ENCODE results near the gene SEMA3B.

SEMA3B gene

GRCh38 chr3:50292159-50293078 is 23.5 kb downstream of the SEMA3B start, which contains the start of gene IFRD2 (continued):
- TF ChIP-seq ZNF621 (tag by site-specific recombination; IDR thresholded peaks at IDR 0.05) (no peak), KLF9 (tag by site-specific recombination; IDR thresholded peaks at IDR 0.05; ENCODE audit: low read depth) (peak; percentile 78), HOXD13 (CRISPR knock-in tag; IDR thresholded peaks at IDR 0.05; ENCODE audit: borderline replicate concordance) (no peak), ZFP3 (tag by site-specific recombination; IDR thresholded peaks at IDR 0.05; ENCODE audit: low read depth) (no peak), ZBTB1 (tag by site-specific recombination; IDR thresholded peaks at IDR 0.05) (no peak), ZFP41 (tag by site-specific recombination; IDR thresholded peaks at IDR 0.05; ENCODE audit: borderline replicate concordance) (no peak), ZNF473 (tag by site-specific recombination; IDR thresholded peaks at IDR 0.05) (no peak), ZNF777 (tag by site-specific recombination; IDR thresholded peaks at IDR 0.05; ENCODE audit: borderline replicate concordance) (no peak), ZNF223 (tag by site-specific recombination; IDR thresholded peaks at IDR 0.05) (no peak), ZNF274 (IDR thresholded peaks at IDR 0.05; ENCODE audit: low read length) (no peak), ZNF274 (tag by site-specific recombination; IDR thresholded peaks at IDR 0.05; ENCODE audit: borderline replicate concordance) (no peak), ZNF133 (tag by site-specific recombination; IDR thresholded peaks at IDR 0.05) (no peak), ZNF398 (tag by site-specific recombination; IDR thresholded peaks at IDR 0.05) (no peak), ZNF544 (tag by site-specific recombination; IDR thresholded peaks at IDR 0.05) (no peak), KLF16 (tag by site-specific recombination; IDR thresholded peaks at IDR 0.05) (peak; percentile 84), MEIS1 (CRISPR knock-in tag; IDR thresholded peaks at IDR 0.05; ENCODE audit: borderline replicate concordance) (no peak), YY2 (tag by site-specific recombination; IDR thresholded peaks at IDR 0.05) (peak; percentile 98), ZNF324 (tag by site-specific recombination; IDR thresholded peaks at IDR 0.05) (0 out of 2 replicates have a peak, but pooled peaks have one; percentile 31), ZBTB26 (tag by site-specific recombination; optimal IDR thresholded peaks at IDR 0.05) (peak; percentile 99), ZSCAN30 (tag by site-specific recombination; IDR thresholded peaks at IDR 0.05) (peak; percentile 25; the same call in 1 of the 2 replicates), ZNF292 (tag by site-specific recombination; IDR thresholded peaks at IDR 0.05; ENCODE audit: borderline replicate concordance, low read depth) (no peak), ZNF830 (tag by site-specific recombination; IDR thresholded peaks at IDR 0.05; ENCODE audit: low read depth) (no peak), ZNF433 (tag by site-specific recombination; IDR thresholded peaks at IDR 0.05; ENCODE audit: low read depth) (no peak), ZNF488 (tag by site-specific recombination; IDR thresholded peaks at IDR 0.05) (no peak), ZEB2 (tag by site-specific recombination; IDR thresholded peaks at IDR 0.05) (peak; percentile 39; the same call in 1 of the 2 replicates), ZNF184 (tag by site-specific recombination; IDR thresholded peaks at IDR 0.05) (no peak), RBAK (tag by site-specific recombination; IDR thresholded peaks at IDR 0.05) (no peak), ZNF658 (tag by site-specific recombination; IDR thresholded peaks at IDR 0.05) (no peak), ZNF354C (tag by site-specific recombination; IDR thresholded peaks at IDR 0.05; ENCODE audit: borderline replicate concordance, low read depth) (no peak), ELK4 (IDR thresholded peaks at IDR 0.05; ENCODE audit: borderline replicate concordance, low read depth, low read length) (no peak), ZNF114 (tag by site-specific recombination; IDR thresholded peaks at IDR 0.05) (no peak), ZNF140 (tag by site-specific recombination; IDR thresholded peaks at IDR 0.05) (no peak), ZNF791 (tag by site-specific recombination; IDR thresholded peaks at IDR 0.05) (no peak)
- TF ChIP-seq, protein P1, sequence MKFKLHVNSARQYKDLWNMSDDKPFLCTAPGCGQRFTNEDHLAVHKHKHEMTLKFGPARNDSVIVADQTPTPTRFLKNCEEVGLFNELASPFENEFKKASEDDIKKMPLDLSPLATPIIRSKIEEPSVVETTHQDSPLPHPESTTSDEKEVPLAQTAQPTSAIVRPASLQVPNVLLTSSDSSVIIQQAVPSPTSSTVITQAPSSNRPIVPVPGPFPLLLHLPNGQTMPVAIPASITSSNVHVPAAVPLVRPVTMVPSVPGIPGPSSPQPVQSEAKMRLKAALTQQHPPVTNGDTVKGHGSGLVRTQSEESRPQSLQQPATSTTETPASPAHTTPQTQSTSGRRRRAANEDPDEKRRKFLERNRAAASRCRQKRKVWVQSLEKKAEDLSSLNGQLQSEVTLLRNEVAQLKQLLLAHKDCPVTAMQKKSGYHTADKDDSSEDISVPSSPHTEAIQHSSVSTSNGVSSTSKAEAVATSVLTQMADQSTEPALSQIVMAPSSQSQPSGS (tag by site-specific recombination; IDR thresholded peaks at IDR 0.05; ENCODE audit: low read depth): no peak
